H1 (cell line): ENCODE data around the gene IGLL1. TPM values are rescaled to one million over a fixed set of nuclear protein-coding genes. Genes with fewer than 3 reads are reported as not detected.

Experiments
- CTCF ChIA-PET: fragments of 300-600 bp; sonication (Branson Sonifier 250); formaldehyde crosslinking; loops from one replicate; lab custom pipeline; 2021; ENCODE audit not compliant: partially characterized antibody; lab: Charles Lee
- POLR2A ChIA-PET: fragments of 300-600 bp; sonication (Branson Sonifier 250); formaldehyde crosslinking; loops from one replicate; lab custom pipeline; 2021; ENCODE audit warnings: inconsistent platforms; ENCODE audit not compliant: partially characterized antibody; lab: Charles Lee
- DNase-seq, 2 experiments: peaks; one replicate each; pipeline versions ENCODE4 v3.0.0 to v3.0.0-alpha.2; 2010 to 2022; ENCODE audit warnings: low spot score in 2 of 2, low read depth in 1 of 2, mixed read lengths in 1 of 2
- FAIRE-seq: peaks from 2 replicates; lab custom pipeline; 2011; peaks lifted over from hg19 to GRCh38; lab: Jason Lieb, UNC
- H2AFZ ChIP-seq: 2 replicates; pipeline ENCODE4 v1.8.1; 2012; ENCODE audit warnings: low read length, inconsistent platforms
- H2AK5ac ChIP-seq: 2 replicates; pipeline ENCODE4 v1.6.1; 2013; ENCODE audit warnings: low read depth, low read length
- H2BK120ac ChIP-seq: replicated peaks from 2 replicates; pipeline ENCODE3; 2013; ENCODE audit warnings: low read depth, low read length, inconsistent platforms
- H2BK12ac ChIP-seq: 2 replicates; pipeline ENCODE4 v1.6.1; 2013; ENCODE audit warnings: low read depth, low read length
- H2BK15ac ChIP-seq: 2 replicates; pipeline ENCODE4 v1.6.1; 2013; ENCODE audit warnings: low read length
- H2BK20ac ChIP-seq: 2 replicates; pipeline ENCODE4 v1.6.1; 2013; ENCODE audit warnings: low read length
- H2BK5ac ChIP-seq: 2 replicates; pipeline ENCODE4 v1.6.1; 2013; ENCODE audit warnings: low read depth, low read length
- H3K14ac ChIP-seq: 2 replicates; pipeline ENCODE4 v1.6.1; 2013; ENCODE audit warnings: inconsistent platforms; ENCODE audit not compliant: insufficient read length
- H3K18ac ChIP-seq: 2 replicates; pipeline ENCODE4 v1.6.1; 2013; ENCODE audit warnings: low read length; ENCODE audit errors: extremely low read depth
- H3K23ac ChIP-seq: 2 replicates; pipeline ENCODE4 v1.6.1; 2013; ENCODE audit warnings: inconsistent platforms; ENCODE audit not compliant: insufficient read length
- H3K23me2 ChIP-seq: 2 replicates; pipeline ENCODE4 v1.6.1; 2013; ENCODE audit warnings: low read depth, low read length
- H3K27ac ChIP-seq: 2 replicates; pipeline ENCODE4 v1.6.1; 2011; ENCODE audit warnings: low read depth, low read length, inconsistent platforms
- H3K27me3 ChIP-seq, 4 experiments: replicated peaks in 1 of 4; 1 replicate in 1 of 4; 2 replicates in 3 of 4; pipeline versions ENCODE4 v1.6.1 to v1.8.1; 2011 to 2013; ENCODE audit warnings: low read length in 3 of 4, mild to moderate bottlenecking in 3 of 4, inconsistent platforms in 2 of 4, mixed read lengths in 2 of 4, moderate library complexity in 1 of 4; ENCODE audit not compliant: control insufficient read depth in 3 of 4, insufficient read depth in 3 of 4; ENCODE audit errors: extremely low read depth in 1 of 4
- H3K36me3 ChIP-seq, 4 experiments: 2 replicates each; pipeline versions ENCODE4 v1.6.1 to v1.8.1; 2011 to 2013; ENCODE audit warnings: mild to moderate bottlenecking in 4 of 4, low read length in 3 of 4, moderate library complexity in 2 of 4, control low read depth in 1 of 4, inconsistent platforms in 1 of 4; ENCODE audit not compliant: insufficient read depth in 4 of 4, control insufficient read depth in 2 of 4
- H3K4ac ChIP-seq: replicated peaks from 2 replicates; pipeline ENCODE3; 2013; ENCODE audit warnings: low read length, low read depth, mixed read lengths, inconsistent platforms; ENCODE audit not compliant: insufficient read length
- H3K4me1 ChIP-seq, 4 experiments: replicated peaks in 1 of 4; 1 replicate in 1 of 4; 2 replicates in 3 of 4; pipeline versions ENCODE4 v1.6.1 to v1.8.1; 2011 to 2013; ENCODE audit warnings: low read length in 3 of 4, inconsistent platforms in 2 of 4, mixed read lengths in 1 of 4; ENCODE audit not compliant: insufficient read depth in 4 of 4, control insufficient read depth in 3 of 4
- H3K4me2 ChIP-seq, 2 experiments: 2 replicates each; pipeline versions ENCODE4 v1.6.1 to v1.8.1; 2011 to 2013; ENCODE audit warnings: low read depth in 2 of 2, low read length in 2 of 2, control low read depth in 1 of 2, inconsistent platforms in 1 of 2, mild to moderate bottlenecking in 1 of 2; ENCODE audit not compliant: insufficient read depth in 1 of 2
- H3K4me3 ChIP-seq, 4 experiments: fragments of 200-600, 300-600 bp in 1 of 4; sonication (generic), shearing (Covaris generic), sonication (Bioruptor Twin) in 1 of 4; 2 replicates each; pipeline versions ENCODE4 v1.5.1 to v1.8.1; 2011 to 2016; ENCODE audit warnings: low read length in 4 of 4, low read depth in 3 of 4, control low read depth in 2 of 4, inconsistent platforms in 2 of 4, mild to moderate bottlenecking in 2 of 4, mixed read lengths in 1 of 4, moderate library complexity in 1 of 4; ENCODE audit not compliant: insufficient read depth in 2 of 4; ENCODE audit errors: extremely low read depth in 1 of 4
- H3K56ac ChIP-seq: replicated peaks from 2 replicates; pipeline ENCODE3; 2013; ENCODE audit warnings: low read depth, mild to moderate bottlenecking, mixed read lengths, low read length, inconsistent platforms; ENCODE audit not compliant: insufficient read length
- H3K79me1 ChIP-seq: 2 replicates; pipeline ENCODE4 v1.6.1; 2013; ENCODE audit warnings: low read depth, low read length, control low read depth
- H3K79me2 ChIP-seq, 2 experiments: 2 replicates each; pipeline versions ENCODE4 v1.6.1 to v1.8.1; 2012 to 2013; ENCODE audit warnings: low read length in 2 of 2, mild to moderate bottlenecking in 2 of 2, inconsistent platforms in 1 of 2; ENCODE audit not compliant: insufficient read depth in 2 of 2, control insufficient read depth in 1 of 2
- H3K9ac ChIP-seq, 4 experiments: replicated peaks in 1 of 4; 1 replicate in 1 of 4; 2 replicates in 3 of 4; pipeline versions ENCODE4 v1.6.1 to v1.8.1; 2011 to 2013; ENCODE audit warnings: low read depth in 3 of 4, low read length in 3 of 4, control low read depth in 2 of 4, mild to moderate bottlenecking in 2 of 4, moderate library complexity in 2 of 4, inconsistent platforms in 1 of 4; ENCODE audit errors: extremely low read depth in 1 of 4
- H3K9me3 ChIP-seq, 2 experiments: 2 replicates each; pipeline versions ENCODE4 v1.6.1 to v1.8.1; 2012 to 2013; ENCODE audit warnings: mild to moderate bottlenecking in 2 of 2, moderate library complexity in 2 of 2, control low read depth in 1 of 2, inconsistent platforms in 1 of 2, low read depth in 1 of 2, low read length in 1 of 2, mixed read lengths in 1 of 2; ENCODE audit not compliant: insufficient read depth in 2 of 2
- H4K20me1 ChIP-seq, 2 experiments: replicated peaks in 1 of 2; 2 replicates each; pipeline versions ENCODE3 to v1.8.1; 2011 to 2013; ENCODE audit warnings: inconsistent platforms in 2 of 2, low read length in 2 of 2, mild to moderate bottlenecking in 1 of 2; ENCODE audit not compliant: insufficient read depth in 2 of 2, control insufficient read depth in 1 of 2
- H4K5ac ChIP-seq: 2 replicates; pipeline ENCODE4 v1.6.1; 2013; ENCODE audit warnings: low read length, low read depth, mixed read lengths, inconsistent platforms; ENCODE audit not compliant: insufficient read length
- H4K8ac ChIP-seq: 2 replicates; pipeline ENCODE4 v1.8.0; 2013; ENCODE audit warnings: mild to moderate bottlenecking, moderate library complexity, low read length, inconsistent platforms; ENCODE audit not compliant: insufficient read depth; ENCODE audit errors: extremely low read depth
- H4K91ac ChIP-seq: replicated peaks from 2 replicates; pipeline ENCODE3; 2013; ENCODE audit warnings: low read length, mixed read lengths, inconsistent platforms; ENCODE audit not compliant: insufficient read length
- CHD1 ChIP-seq: IDR thresholded peaks from 2 replicates; pipeline ENCODE4 v1.6.1; 2012; ENCODE audit warnings: low read depth, low read length, improper control_type of control experiment
- CREB1 ChIP-seq: IDR thresholded peaks from 2 replicates; pipeline ENCODE4 v1.6.1; 2012; ENCODE audit warnings: inconsistent platforms
- EZH2 ChIP-seq: fragments of 200-600 bp; sonication (generic); IDR thresholded peaks from 2 replicates; pipeline ENCODE4 v1.7.1; 2012; ENCODE audit warnings: low read depth, mild to moderate bottlenecking, moderate library complexity, low read length, inconsistent platforms; ENCODE audit not compliant: severe bottlenecking
- MAX ChIP-seq: IDR thresholded peaks from 2 replicates; pipeline ENCODE4 v1.6.1; 2012; ENCODE audit warnings: inconsistent platforms
- RAD21 ChIP-seq, 2 experiments: IDR thresholded peaks in 1 of 2; conservative IDR thresholded peaks in 1 of 2; 2 replicates each; pipeline ENCODE4 v1.6.1; 2011; ENCODE audit warnings: low read depth in 2 of 2, low read length in 2 of 2, improper control_type of control experiment in 1 of 2, inconsistent platforms in 1 of 2, mild to moderate bottlenecking in 1 of 2, moderate library complexity in 1 of 2
- WGBS, 2 experiments: shearing (Covaris generic) in 1 of 2; methylation state at CpG; one replicate each; pipeline versions ENCODE4 v1.1.6 to v1.1.7; 2013 to 2015; ENCODE audit warnings: low lambda C conversion rate in 2 of 2, mixed read lengths in 2 of 2, inconsistent platforms in 1 of 2, low coverage in 1 of 2, missing lambda C conversion rate in 1 of 2; ENCODE audit not compliant: insufficient replicate concordance in 2 of 2, insufficient coverage in 1 of 2, insufficient read length in 1 of 2; ENCODE audit errors: extremely low coverage in 1 of 2, missing lambda C conversion rate in 1 of 2; 5-methylcytosine and 5-hydroxymethylcytosine counted together
- polyA plus RNA-seq, 7 experiments: library from polyadenylated mRNA; depleted of rRNA in 3 of 7; stranded (reverse) in 5 of 7; unstranded in 2 of 7; fragments of >200 nt in 5 of 7; fragments of 200-250 nt in 2 of 7; gene quantifications; 1 replicate in 5 of 7; 2 replicates in 1 of 7; 4 replicates in 1 of 7; pipeline versions ENCODE4 v1.2.1 to v1.2.3, GENCODE V29; 2011 to 2013; ENCODE audit warnings: missing spikeins in 2 of 7, mixed read lengths in 2 of 7
- total RNA-seq: library from RNA; stranded (reverse); fragmentation: NEBNext Ultra II Directional; extraction: Animal tissue kit (Norgen Biotek cat#: 25700); gene quantifications from 2 replicates; pipeline ENCODE4 v1.2.1, GENCODE V29; 2021

Gene IGLL1
- total and polyA plus RNA-seq, 2 of the 8 experiments (the other 6 are each of a cell fraction or from before 2014, with no cell fraction given) = not detected

- H3K79me2 ChIP-seq = no peaks in the 10 kb centered on the region
- H2AK5ac ChIP-seq = no peak overlapping the region
- CTCF ChIA-PET = interaction anchor here (0.6 to 1.2 kb wide), 4 partner anchors 15 to 1099 kb away, joined by 3 to 5 read pairs (median 4); no protein-coding TSS in a partner anchor
- H4K91ac ChIP-seq = no peak overlapping the region
- no peaks in the 10 kb centered on the region; a peak in 2 of 7 replicates for H3K27me3 ChIP-seq
- no peaks in the 10 kb centered on the region for H3K9me3 ChIP-seq
- no peak overlapping the region; a peak in 1 of 7 replicates for H3K9ac ChIP-seq
- no peak overlapping the region for H2BK15ac ChIP-seq
- no peaks in the 10 kb centered on the region for H3K4me1 ChIP-seq
- no peaks in the 10 kb centered on the region for H3K79me1 ChIP-seq
- no peak overlapping the region for H2BK5ac ChIP-seq
- H4K8ac ChIP-seq = no peak overlapping the region
- H2AFZ ChIP-seq = no peak overlapping the region
- no peaks in the 10 kb centered on the region for H3K23me2 ChIP-seq
- no peak overlapping the region for H3K18ac ChIP-seq
- H3K14ac ChIP-seq = no peak overlapping the region
- FAIRE-seq (no peak), DNase-seq (peak in 1 of 2 experiments; percentile 81)
- H3K27ac ChIP-seq = no peak overlapping the region
- H2BK12ac ChIP-seq = no peak overlapping the region
- H3K23ac ChIP-seq = no peak overlapping the region
- H3K4me2 ChIP-seq = no peak overlapping the region
- H3K4ac ChIP-seq = no peak overlapping the region
- 58% methylated on average over 6 of the region's 6 CpGs; no CpG with 5 or more reads in 1 of the 2 experiments for WGBS, 2 experiments
- no peak overlapping the region for H2BK120ac ChIP-seq
- H4K20me1 ChIP-seq = peaks cover 0 to 3% of the 10 kb centered on the region in 2 experiments
- H2BK20ac ChIP-seq = no peak overlapping the region
- no peak overlapping the region for H3K56ac ChIP-seq
- POLR2A ChIA-PET = no interaction called here
- no peak overlapping the region for H4K5ac ChIP-seq
- no peak overlapping the region for H3K4me3 ChIP-seq
- no peaks in the 10 kb centered on the region for H3K36me3 ChIP-seq
- peak; percentile 40; the same call in 1 of the 2 replicates for TF ChIP-seq MAX
- no peak for TF ChIP-seq EZH2
- TF ChIP-seq CHD1 = no peak
- no peak for TF ChIP-seq CREB1
- TF ChIP-seq RAD21 (IDR thresholded peaks at IDR 0.05 in 1 of 2, conservative IDR thresholded peaks at IDR 0.05 in 1 of 2; ENCODE audit: low read depth in 2 of 2, low read length in 2 of 2) = no peak
Measured at GRCh38 chr22:23608583-23608982, 28.5 kb upstream of the IGLL1 start.
